ENCODE measurements around the gene TOR4A.

TOR4A gene

GRCh38 chr9:137279741-137280473 lies 2.4 kb downstream of the TOR4A start:
- TF ChIP-seq SIN3A (IDR thresholded peaks at IDR 0.05; ENCODE audit: borderline replicate concordance, insufficient read depth, low read length), result no peak
- no peak for TF ChIP-seq TAF1 (IDR thresholded peaks at IDR 0.05; ENCODE audit: borderline replicate concordance, insufficient read depth, low read length)
- no peak for TF ChIP-seq FOXP2 (optimal IDR thresholded peaks at IDR 0.05; ENCODE audit: borderline replicate concordance, extremely low read depth, extremely low read length, insufficient read depth)
- TF ChIP-seq, protein P1, sequence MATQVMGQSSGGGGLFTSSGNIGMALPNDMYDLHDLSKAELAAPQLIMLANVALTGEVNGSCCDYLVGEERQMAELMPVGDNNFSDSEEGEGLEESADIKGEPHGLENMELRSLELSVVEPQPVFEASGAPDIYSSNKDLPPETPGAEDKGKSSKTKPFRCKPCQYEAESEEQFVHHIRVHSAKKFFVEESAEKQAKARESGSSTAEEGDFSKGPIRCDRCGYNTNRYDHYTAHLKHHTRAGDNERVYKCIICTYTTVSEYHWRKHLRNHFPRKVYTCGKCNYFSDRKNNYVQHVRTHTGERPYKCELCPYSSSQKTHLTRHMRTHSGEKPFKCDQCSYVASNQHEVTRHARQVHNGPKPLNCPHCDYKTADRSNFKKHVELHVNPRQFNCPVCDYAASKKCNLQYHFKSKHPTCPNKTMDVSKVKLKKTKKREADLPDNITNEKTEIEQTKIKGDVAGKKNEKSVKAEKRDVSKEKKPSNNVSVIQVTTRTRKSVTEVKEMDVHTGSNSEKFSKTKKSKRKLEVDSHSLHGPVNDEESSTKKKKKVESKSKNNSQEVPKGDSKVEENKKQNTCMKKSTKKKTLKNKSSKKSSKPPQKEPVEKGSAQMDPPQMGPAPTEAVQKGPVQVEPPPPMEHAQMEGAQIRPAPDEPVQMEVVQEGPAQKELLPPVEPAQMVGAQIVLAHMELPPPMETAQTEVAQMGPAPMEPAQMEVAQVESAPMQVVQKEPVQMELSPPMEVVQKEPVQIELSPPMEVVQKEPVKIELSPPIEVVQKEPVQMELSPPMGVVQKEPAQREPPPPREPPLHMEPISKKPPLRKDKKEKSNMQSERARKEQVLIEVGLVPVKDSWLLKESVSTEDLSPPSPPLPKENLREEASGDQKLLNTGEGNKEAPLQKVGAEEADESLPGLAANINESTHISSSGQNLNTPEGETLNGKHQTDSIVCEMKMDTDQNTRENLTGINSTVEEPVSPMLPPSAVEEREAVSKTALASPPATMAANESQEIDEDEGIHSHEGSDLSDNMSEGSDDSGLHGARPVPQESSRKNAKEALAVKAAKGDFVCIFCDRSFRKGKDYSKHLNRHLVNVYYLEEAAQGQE (IDR thresholded peaks at IDR 0.05; ENCODE audit: insufficient read depth in 1 of 2, low read depth in 2 of 2, low read length in 2 of 2), result no peak
- no peak for TF ChIP-seq POLR2AphosphoS5 (IDR thresholded peaks at IDR 0.05; ENCODE audit: low read depth, low read length)

DNA sequence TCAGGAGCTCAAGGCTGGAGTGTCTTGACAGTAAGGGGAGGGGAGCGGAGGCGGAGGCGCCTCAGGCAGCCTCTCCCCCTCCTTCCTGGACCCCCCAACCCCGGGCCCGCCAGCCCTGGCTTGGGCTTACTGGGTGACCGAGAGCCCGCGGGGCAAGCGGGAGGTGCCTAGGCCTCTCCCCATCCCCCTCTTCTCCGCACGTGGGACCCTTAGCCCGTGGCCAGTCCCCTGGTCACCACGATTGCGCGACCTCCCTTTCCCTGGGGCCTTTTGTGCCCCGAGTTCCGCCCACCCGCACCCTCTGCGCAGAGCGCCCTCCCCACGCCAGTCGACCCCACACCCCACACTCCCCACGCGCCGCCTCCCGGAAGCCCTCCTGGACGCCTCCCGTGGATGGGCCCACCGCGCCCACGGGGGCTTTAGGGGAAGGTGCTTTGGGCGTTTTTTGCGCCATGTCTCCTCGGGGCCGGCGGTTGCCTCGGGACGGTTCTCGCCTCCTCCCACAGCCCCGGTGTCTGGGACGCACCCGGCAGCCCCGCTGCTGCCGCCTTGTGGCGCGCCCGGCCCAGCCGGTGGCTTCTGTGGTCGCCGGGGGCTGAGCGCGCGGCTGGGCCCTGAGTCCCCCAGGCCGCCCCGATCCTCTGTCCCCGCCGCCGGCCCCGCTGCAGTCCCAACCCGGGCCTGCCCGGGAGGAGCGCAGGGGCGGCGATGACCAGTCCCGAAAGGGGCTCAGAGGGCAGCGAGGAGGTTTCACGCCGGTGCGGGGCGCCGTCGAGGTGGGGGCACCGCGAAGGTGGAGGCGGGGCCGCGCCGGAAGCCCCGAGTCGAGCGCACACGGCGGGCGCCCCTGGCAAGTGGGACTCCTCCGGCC lies 3.2 kb downstream of the TOR4A start:
- no peak for TF ChIP-seq SIN3A (IDR thresholded peaks at IDR 0.05; ENCODE audit: borderline replicate concordance, insufficient read depth, low read length)
- TF ChIP-seq, protein P1 (IDR thresholded peaks at IDR 0.05; ENCODE audit: insufficient read depth in 1 of 2, low read depth in 2 of 2, low read length in 2 of 2), result no peak
- no peak for TF ChIP-seq POLR2AphosphoS5 (IDR thresholded peaks at IDR 0.05; ENCODE audit: low read depth, low read length)
- TF ChIP-seq FOXP2 (optimal IDR thresholded peaks at IDR 0.05; ENCODE audit: borderline replicate concordance, extremely low read depth, extremely low read length, insufficient read depth), result no peak
- TF ChIP-seq TAF1 (IDR thresholded peaks at IDR 0.05; ENCODE audit: borderline replicate concordance, insufficient read depth, low read length), result no peak

DNA sequence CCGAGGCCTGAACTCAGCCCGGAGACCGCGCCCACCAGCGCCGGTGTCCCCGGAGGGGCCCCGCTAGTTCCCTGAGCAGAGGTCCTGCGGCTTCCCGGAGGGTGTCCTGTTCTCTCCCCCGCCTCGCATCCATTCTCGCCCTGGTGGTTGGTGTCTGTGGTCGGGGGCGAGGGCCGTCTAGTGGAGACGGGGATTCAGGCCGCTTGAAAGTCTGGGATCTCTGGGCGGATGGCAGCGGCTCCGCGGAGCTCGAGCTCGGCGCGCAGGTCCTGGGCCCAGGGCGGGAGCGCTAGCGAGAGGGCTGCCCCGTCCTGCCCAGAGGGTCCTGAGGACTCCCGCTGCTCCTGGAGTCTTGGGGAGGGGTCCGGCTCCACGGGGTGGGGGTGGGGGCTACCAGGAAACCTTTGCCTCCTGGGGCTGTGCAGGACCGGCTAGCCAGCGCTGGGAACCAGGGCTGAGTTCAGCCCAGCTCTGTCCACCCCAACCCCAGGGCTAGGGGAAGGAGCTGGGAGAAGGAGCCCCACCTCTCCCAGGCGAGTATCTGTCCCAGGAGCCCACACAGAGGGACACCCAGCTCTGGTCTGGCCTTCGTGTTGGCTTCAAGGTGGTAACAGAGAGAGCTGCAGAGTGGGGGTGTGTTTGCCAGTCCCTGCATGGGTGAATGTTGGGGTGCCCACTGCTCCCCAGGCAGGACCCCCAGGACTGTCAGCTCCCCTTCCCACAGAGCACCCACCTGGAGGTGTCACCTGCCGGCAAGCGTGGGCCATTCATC lies 4.0 kb downstream of the TOR4A start:
- TF ChIP-seq SIN3A (IDR thresholded peaks at IDR 0.05; ENCODE audit: borderline replicate concordance, insufficient read depth, low read length), result no peak
- no peak for TF ChIP-seq TAF1 (IDR thresholded peaks at IDR 0.05; ENCODE audit: borderline replicate concordance, insufficient read depth, low read length)
- TF ChIP-seq, protein P1 (IDR thresholded peaks at IDR 0.05; ENCODE audit: insufficient read depth in 1 of 2, low read depth in 2 of 2, low read length in 2 of 2), result no peak
- TF ChIP-seq FOXP2 (optimal IDR thresholded peaks at IDR 0.05; ENCODE audit: borderline replicate concordance, extremely low read depth, extremely low read length, insufficient read depth), result no peak
- no peak for TF ChIP-seq POLR2AphosphoS5 (IDR thresholded peaks at IDR 0.05; ENCODE audit: low read depth, low read length)

DNA sequence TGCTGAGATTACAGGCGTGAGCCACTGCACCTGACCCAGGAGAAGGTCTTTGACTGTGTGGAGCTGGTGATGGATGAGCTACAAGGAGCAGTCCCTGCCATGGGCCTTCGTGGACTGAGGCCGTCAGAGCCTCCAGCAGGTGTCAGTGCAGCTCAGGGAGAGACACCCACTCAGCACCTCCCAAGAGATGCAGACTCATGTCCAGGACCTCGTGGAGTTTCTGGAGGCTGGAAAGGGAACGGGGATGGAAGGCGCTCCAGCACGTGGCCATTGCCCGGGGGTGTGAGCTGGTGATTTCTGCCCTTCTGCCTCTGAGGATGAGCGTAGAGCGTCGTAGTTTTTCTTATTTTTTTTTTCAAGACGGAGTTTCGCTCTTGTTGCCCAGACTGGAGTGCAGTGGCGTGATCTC lies 9.5 kb downstream of the TOR4A start:
- no peak for TF ChIP-seq POLR2AphosphoS5 (IDR thresholded peaks at IDR 0.05; ENCODE audit: low read depth, low read length)
- TF ChIP-seq, protein P1 (IDR thresholded peaks at IDR 0.05; ENCODE audit: insufficient read depth in 1 of 2, low read depth in 2 of 2, low read length in 2 of 2), result no peak
- TF ChIP-seq SIN3A (IDR thresholded peaks at IDR 0.05; ENCODE audit: borderline replicate concordance, insufficient read depth, low read length), result no peak
- no peak for TF ChIP-seq TAF1 (IDR thresholded peaks at IDR 0.05; ENCODE audit: borderline replicate concordance, insufficient read depth, low read length)
- no peak for TF ChIP-seq FOXP2 (optimal IDR thresholded peaks at IDR 0.05; ENCODE audit: borderline replicate concordance, extremely low read depth, extremely low read length, insufficient read depth)

Measured in PFSK-1 (cell line).